BJ (cell line): ENCODE data around the gene AOPEP. TPM values are rescaled to one million over a fixed set of nuclear protein-coding genes. Genes with fewer than 3 reads are reported as not detected.
"Not testable (repeated sequence)": the region's sequence is repeated elsewhere in the genome, so short reads cannot be mapped to it uniquely, and the experiment has no call there.

Experiments
- CTCF ChIA-PET: fragments of 350-600 bp; formaldehyde crosslinking; extraction: SDS; loops from one replicate; lab custom pipeline; 2021; ENCODE audit warnings: antibody characterized with exemption, inconsistent platforms; lab: Yijun Ruan, JAX
- POLR2A ChIA-PET: fragments of 300-600 bp; sonication (Branson Sonifier 250); formaldehyde crosslinking; extraction: SDS; loops from one replicate; lab custom pipeline; 2021; ENCODE audit warnings: antibody characterized with exemption; lab: Charles Lee
- DNase-seq: peaks from one replicate; pipeline ENCODE4 v3.0.0-alpha.2; 2011; ENCODE audit warnings: low read depth
- H3K27me3 ChIP-seq: 2 replicates; pipeline ENCODE4 v1.6.0; 2011; ENCODE audit warnings: low read length; ENCODE audit not compliant: control insufficient read depth, insufficient read depth
- H3K36me3 ChIP-seq: 2 replicates; pipeline ENCODE4 v1.5.1; 2011; ENCODE audit warnings: low read length; ENCODE audit not compliant: control insufficient read depth, insufficient read depth
- H3K4me3 ChIP-seq: 2 replicates; pipeline ENCODE4 v1.5.1; 2011; ENCODE audit warnings: low read depth, mild to moderate bottlenecking, control low read depth, low read length
- polyA plus RNA-seq: library from polyadenylated mRNA; depleted of rRNA; stranded (reverse); fragments of >200 nt; gene quantifications from 2 replicates; pipeline ENCODE4 v1.2.3, GENCODE V29; 2011
- TF ChIP-seq, protein P1 (sequence below): IDR thresholded peaks from 2 replicates; pipeline ENCODE4 v1.5.1; 2011; ENCODE audit warnings: low read depth, mild to moderate bottlenecking, control low read depth, inconsistent platforms, low read length, moderate library complexity; ENCODE audit not compliant: insufficient read depth

AOPEP gene
- polyA plus RNA-seq, 1 experiment, result 52.1 TPM

DNA sequence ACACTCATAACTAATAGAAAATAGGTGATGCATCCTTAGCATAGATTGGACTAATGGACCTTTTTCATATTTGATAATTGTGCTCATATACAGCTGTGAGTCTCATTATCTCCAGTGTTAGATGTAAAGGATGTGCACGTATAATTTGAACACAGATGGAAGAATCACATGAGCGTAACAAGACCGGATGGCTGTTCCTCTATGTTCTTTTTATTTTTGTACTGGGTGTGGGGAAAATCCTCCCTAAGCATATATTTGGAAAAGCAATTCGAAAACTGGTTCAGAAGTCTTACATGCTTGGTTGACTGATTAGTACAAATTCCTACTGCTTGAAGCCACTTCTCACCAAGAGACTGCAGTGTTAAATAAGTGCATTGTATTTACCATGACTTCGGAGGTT lies 230.2 kb downstream of the AOPEP start:
- TF ChIP-seq, protein P1, sequence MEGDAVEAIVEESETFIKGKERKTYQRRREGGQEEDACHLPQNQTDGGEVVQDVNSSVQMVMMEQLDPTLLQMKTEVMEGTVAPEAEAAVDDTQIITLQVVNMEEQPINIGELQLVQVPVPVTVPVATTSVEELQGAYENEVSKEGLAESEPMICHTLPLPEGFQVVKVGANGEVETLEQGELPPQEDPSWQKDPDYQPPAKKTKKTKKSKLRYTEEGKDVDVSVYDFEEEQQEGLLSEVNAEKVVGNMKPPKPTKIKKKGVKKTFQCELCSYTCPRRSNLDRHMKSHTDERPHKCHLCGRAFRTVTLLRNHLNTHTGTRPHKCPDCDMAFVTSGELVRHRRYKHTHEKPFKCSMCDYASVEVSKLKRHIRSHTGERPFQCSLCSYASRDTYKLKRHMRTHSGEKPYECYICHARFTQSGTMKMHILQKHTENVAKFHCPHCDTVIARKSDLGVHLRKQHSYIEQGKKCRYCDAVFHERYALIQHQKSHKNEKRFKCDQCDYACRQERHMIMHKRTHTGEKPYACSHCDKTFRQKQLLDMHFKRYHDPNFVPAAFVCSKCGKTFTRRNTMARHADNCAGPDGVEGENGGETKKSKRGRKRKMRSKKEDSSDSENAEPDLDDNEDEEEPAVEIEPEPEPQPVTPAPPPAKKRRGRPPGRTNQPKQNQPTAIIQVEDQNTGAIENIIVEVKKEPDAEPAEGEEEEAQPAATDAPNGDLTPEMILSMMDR, result no peak
- Histone ChIP-seq H3K4me3 (no peak overlapping the region), H3K27me3 (no peaks in the 10 kb centered on the region), H3K36me3 (no peaks in the 10 kb centered on the region)
- no peak for DNase-seq
- CTCF ChIA-PET, result interaction anchor here (0.9 kb wide), 1 partner anchor 11 kb away, joined by 3 read pairs; no protein-coding TSS in a partner anchor
- POLR2A ChIA-PET, result no interaction called here

DNA sequence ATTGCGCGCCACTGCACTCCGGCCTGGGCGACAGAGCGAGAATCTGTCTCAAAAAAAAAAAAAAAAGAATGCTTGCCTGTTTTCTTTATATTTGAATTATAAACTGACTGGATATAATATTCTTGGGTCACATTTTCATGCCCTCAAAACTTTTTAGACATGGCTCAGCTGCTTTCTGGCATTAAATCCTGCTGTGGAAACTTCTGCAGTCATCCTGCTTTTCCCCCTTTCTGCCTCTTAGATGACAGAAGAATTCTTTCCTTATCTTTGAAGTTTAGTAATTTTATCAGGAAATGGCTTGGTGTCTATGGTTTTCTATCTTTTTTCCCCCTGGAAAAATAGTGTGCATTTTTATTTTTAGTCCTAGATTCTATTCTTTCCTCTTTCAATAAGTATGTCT lies 234.5 kb downstream of the AOPEP start:
- no peak for DNase-seq
- ChIA-PET CTCF (interaction anchor here (1.3 to 1.8 kb wide), 2 partner anchors 11 to 280 kb away, joined by 3 to 4 read pairs; no protein-coding TSS in a partner anchor), POLR2A (interaction anchor here (0.7 kb wide), 1 partner anchor 27 kb away, joined by 3 read pairs; no protein-coding TSS in a partner anchor)
- Histone ChIP-seq H3K36me3 (peaks cover 1% of the 10 kb centered on the region; the same call in 1 of the 2 replicates), H3K27me3 (no peaks in the 10 kb centered on the region), H3K4me3 (no peak overlapping the region)
- TF ChIP-seq, protein P1, result no peak

DNA sequence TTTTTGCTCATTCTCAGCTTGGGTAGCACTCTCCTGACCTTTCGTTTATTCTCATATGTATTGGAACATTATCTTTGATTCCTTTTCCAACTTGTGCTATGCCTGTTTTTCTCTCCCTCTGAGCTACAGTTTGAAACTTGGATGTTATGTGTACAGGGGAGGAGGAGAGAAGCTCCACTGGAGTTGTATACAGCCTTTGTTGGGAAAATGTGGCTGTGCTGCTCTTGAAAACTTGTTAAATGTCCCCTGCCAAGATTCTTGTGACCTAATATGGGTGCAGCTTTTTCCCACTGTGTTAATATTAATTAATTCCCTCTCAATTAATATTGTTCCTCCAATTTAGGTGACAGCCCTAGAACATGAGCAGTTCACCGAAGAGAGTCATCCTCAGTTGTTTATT lies 235.4 kb downstream of the AOPEP start:
- TF ChIP-seq, protein P1, result no peak
- POLR2A ChIA-PET, result interaction anchor here (0.7 kb wide), 1 partner anchor 26 kb away, joined by 3 read pairs; no protein-coding TSS in a partner anchor
- Histone ChIP-seq H3K36me3 (peaks cover 1% of the 10 kb centered on the region; the same call in 1 of the 2 replicates), H3K27me3 (no peaks in the 10 kb centered on the region), H3K4me3 (no peak overlapping the region)
- DNase-seq, result no peak
- CTCF ChIA-PET, result interaction anchor here (1.3 to 1.8 kb wide), 3 partner anchors 12 to 281 kb away, joined by 3 to 4 read pairs (median 4); no protein-coding TSS in a partner anchor

DNA sequence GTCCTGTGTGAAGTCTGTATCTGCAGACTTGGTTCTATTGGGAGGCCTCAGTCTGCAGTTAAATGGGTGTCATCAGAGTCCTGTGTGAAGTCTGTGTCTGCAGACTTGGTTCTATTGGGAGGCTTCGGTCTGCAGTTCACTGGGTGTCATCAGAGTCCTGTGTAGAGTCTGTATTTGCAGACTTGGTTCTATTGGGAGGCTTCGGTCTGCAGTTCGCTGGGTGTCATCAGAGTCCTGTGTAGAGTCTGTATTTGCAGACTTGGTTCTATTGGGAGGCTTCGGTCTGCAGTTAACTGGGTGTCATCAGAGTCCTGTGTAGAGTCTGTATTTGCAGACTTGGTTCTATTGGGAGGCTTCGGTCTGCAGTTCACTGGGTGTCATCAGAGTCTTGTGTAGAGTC lies 239.1 kb downstream of the AOPEP start:
- CTCF ChIA-PET, H3K4me3 ChIP-seq, H3K36me3 ChIP-seq, POLR2A ChIA-PET, H3K27me3 ChIP-seq, DNase-seq: not testable (repeated sequence)

DNA sequence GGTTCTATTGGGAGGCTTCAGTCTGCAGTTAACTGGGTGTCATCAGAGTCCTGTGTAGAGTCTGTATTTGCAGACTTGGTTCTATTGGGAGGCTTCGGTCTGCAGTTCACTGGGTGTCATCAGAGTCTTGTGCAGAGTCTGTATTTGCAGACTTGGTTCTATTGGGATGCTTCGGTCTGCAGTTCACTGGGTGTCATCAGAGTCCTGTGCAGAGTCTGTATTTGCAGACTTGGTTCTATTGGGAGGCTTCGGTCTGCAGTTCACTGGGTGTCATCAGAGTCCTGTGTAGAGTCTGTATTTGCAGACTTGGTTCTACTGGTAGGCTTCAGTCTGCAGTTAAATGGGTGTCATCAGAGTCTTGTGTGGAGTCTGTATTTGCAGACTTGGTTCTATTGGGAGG lies 239.5 kb downstream of the AOPEP start:
- DNase-seq, CTCF ChIA-PET, H3K4me3 ChIP-seq, POLR2A ChIA-PET, H3K36me3 ChIP-seq, H3K27me3 ChIP-seq: not testable (repeated sequence)

DNA sequence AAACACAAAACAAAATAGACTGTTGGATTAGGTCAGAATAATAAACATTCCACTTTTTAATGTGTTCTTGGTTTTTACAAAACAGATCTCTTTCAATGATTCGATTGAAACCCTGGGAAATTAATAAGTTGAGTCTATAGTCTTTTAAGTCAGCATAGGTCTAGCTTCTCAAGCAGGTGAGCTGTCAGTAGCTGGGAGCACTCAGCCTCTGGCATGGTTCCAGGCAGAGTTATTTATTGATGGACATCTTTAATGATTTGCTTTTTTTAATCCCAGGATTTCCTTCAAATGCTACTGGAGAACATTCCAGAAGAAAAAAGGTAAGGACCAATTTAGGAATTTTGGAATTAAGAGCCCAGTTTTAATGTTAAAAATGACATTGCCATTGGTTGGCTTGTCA lies 241.0 kb downstream of the AOPEP start:
- CTCF ChIA-PET, result interaction anchor here (0.9 to 1.1 kb wide), 2 partner anchors 10 to 13 kb away, joined by 3 to 4 read pairs; no protein-coding TSS in a partner anchor
- POLR2A ChIA-PET, result no interaction called here
- Histone ChIP-seq H3K4me3 (no peak overlapping the region), H3K27me3 (no peaks in the 10 kb centered on the region), H3K36me3 (peaks cover 1% of the 10 kb centered on the region; the same call in 1 of the 2 replicates)
- TF ChIP-seq, protein P1, result no peak
- DNase-seq, result no peak
